Glomerular visceral epithelial cell (primary cell): ENCODE measurements around the gene KCTD15.

Experiments used
- DNase-seq: peaks from one replicate; pipeline ENCODE4 v3.0.0-alpha.2; 2016; ENCODE audit errors: extremely low spot score

KCTD15 gene

GRCh38 chr19:33797802-33798671, 1.4 kb downstream of the KCTD15 start:
- no peak for DNase-seq

- no peak for DNase-seq
Observed at GRCh38 chr19:33798681-33799111, 2.0 kb downstream of the KCTD15 start.

GRCh38 chr19:33799476-33799875, 2.8 kb downstream of the KCTD15 start:
- no peak for DNase-seq

GRCh38 chr19:33800012-33800680, 3.5 kb downstream of the KCTD15 start:
- no peak for DNase-seq

GRCh38 chr19:33801411-33801810, 4.7 kb downstream of the KCTD15 start:
- DNase-seq, result no peak

- no peak for DNase-seq
Observed at GRCh38 chr19:33802001-33802400, 5.3 kb downstream of the KCTD15 start.

- no peak for DNase-seq
Observed at GRCh38 chr19:33802801-33803200, 6.1 kb downstream of the KCTD15 start.

GRCh38 chr19:33803383-33803782, 6.7 kb downstream of the KCTD15 start:
- no peak for DNase-seq

GRCh38 chr19:33804021-33804799, 7.5 kb downstream of the KCTD15 start:
- DNase-seq, result no peak

- DNase-seq, result no peak
Observed at GRCh38 chr19:33805313-33805712, 8.6 kb downstream of the KCTD15 start.

GRCh38 chr19:33805840-33806433, 9.3 kb downstream of the KCTD15 start:
- DNase-seq, result no peak

- no peak for DNase-seq
Observed at GRCh38 chr19:33806434-33806881, 9.8 kb downstream of the KCTD15 start.

- DNase-seq, result no peak
Observed at GRCh38 chr19:33808399-33808798, 11.7 kb downstream of the KCTD15 start.

- no peak for DNase-seq
Observed at GRCh38 chr19:33809960-33810359, 13.3 kb downstream of the KCTD15 start.

GRCh38 chr19:33810821-33811220, 14.2 kb downstream of the KCTD15 start:
- no peak for DNase-seq

- no peak for DNase-seq
Observed at GRCh38 chr19:33811246-33811645, 14.6 kb downstream of the KCTD15 start.

- DNase-seq, result no peak
Observed at GRCh38 chr19:33811736-33812387, 15.2 kb downstream of the KCTD15 start.

GRCh38 chr19:33812388-33813330, 16.0 kb downstream of the KCTD15 start:
- no peak for DNase-seq

- DNase-seq, result no peak
Observed at GRCh38 chr19:33813391-33814101, 16.9 kb downstream of the KCTD15 start.
